Measurements from ENCODE around the gene NPEPPS. TPM values are rescaled to one million over a fixed set of nuclear protein-coding genes. Genes with fewer than 3 reads are reported as not detected.
"Not testable (repeated sequence)": the region's sequence is repeated elsewhere in the genome, so short reads cannot be mapped to it uniquely, and the experiment has no call there.

NPEPPS gene
- 46.6 and 59.9 TPM in 2 replicates for total RNA-seq (2014; rRNA removed; shearing (Covaris generic))

DNA sequence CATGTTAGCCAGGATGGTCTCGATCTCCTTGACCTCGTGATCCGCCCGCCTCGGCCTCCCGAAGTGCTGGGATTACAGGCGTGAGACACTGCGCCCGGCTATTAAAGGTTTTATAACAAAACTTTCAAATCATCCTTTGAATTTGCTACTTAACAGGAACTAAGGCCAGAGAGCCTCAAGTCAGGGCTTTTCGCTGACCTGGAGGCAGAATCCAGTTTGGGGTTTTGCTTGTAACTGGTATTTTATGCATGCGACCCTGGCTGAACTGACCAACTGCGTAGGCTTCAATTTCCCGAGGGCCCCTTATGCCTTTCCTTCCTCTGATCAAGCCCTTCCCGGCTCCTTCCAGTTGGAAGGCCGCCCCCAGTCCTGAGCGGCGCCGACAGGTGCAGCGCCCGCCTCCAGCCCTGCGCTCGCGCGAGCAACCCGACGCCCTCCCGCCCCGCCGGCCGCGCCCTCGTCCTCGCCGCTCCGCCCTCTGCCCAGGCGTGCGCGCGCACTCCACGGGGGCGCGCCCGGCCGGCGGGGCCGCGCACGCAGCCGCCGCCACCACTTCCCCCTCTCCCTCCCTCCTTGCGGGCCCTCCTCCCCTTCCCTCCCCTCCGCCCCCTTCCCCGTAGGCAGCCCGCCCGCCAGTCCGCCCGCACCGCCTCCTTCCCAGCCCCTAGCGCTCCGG, at the start of gene NPEPPS:
Gene NPEPPS (plus strand): TSS at position 552 of the 676 bp plus-strand sequence. CDS start 193 bp downstream, outside the sequence.
- peak; percentile 78 for DNase-seq (ENCODE audit: low read depth)

DNA sequence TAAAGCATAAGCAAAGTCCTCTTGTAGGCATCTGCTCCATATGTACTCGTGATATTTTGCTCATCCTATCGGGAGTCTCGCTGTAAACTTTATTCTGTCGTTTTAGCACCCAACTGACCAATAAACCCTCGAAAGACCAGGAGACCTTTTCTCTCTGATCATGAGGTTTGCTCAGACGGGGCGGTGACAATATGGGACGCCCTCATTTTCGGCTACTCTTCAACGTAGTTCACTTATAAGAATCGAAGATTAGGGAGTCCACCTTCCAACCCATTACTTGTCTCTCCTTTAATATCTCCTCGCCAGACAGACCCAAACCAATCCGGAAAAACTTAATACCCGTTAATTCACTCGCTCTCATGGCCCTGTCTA, 39.1 kb upstream of the NPEPPS start:
- not testable (repeated sequence) for DNase-seq (ENCODE audit: low read depth)

GRCh38 chr17:47499074-47499473, 31.8 kb upstream of the NPEPPS start:
- not testable (repeated sequence) for DNase-seq (ENCODE audit: low read depth)

DNA sequence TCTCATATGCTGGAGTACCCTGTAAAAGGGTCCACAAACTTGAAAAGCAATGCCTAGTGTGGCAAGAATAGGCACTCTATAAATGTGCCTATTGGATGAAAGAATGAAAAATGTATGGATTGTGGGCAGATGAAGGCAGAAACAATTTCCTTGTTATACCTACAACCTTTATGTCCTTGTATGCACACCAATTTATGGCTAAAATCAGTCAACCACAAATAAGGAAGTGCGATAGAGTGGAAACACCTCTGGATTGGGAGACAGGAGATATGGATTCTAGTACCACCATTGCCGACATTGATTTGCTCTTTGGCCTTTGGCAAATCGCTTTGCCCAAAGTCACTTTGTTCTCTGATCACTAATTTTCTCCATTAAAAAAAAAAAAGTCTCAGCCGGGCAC, 31.4 kb upstream of the NPEPPS start:
- DNase-seq (ENCODE audit: low read depth): not testable (repeated sequence)

DNA sequence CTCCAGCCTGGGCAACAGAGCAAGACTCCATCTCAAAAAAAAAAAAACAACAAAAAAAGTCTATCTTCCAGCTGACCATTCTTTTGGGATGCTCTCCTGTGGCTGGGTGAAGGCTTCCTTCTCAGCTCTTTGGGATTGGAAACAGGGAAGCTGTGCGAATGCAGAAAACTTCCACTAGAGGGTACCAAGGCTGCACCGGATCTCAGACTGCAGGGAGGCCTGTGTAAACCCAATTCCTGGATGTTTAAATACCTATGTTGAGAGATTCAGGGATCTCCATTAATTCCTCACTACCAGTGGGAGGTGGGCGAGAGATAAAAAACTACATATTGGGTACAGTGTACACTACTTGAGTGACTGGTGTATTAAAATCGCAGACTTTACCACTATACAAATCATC, 30.3 kb upstream of the NPEPPS start:
- peak; percentile 42 for DNase-seq (ENCODE audit: low read depth)

DNA sequence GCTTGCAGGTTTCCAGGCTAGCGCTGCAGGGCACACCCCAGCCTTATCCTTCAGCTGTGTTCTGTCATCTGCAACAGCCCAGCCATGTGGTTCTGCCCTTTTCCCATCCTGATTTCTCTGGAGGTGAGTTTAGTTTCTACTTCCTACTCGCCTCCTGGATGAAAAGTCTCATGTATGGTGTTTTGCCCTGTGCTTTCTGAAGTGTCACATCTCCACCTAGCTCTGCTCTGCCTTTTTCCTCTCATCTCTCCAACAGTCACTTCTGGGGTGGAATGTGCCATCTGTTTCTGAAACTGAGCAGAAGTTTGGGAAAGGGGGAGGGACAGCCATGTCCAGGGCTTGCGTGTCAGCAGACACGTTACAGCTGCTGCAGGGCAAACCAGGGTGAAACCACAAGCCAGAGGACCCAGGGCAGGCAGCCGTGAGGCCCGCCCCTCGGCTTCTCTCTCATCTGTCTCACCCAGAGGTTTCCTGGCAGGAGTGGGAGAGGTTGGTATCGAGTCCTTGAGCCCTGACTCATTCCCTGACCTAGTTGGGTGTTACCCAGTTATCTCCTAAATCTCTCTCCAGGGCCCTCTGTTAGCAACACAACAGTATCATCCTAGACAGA, 28.7 kb upstream of the NPEPPS start:
- DNase-seq (ENCODE audit: low read depth): peak; percentile 77

DNA sequence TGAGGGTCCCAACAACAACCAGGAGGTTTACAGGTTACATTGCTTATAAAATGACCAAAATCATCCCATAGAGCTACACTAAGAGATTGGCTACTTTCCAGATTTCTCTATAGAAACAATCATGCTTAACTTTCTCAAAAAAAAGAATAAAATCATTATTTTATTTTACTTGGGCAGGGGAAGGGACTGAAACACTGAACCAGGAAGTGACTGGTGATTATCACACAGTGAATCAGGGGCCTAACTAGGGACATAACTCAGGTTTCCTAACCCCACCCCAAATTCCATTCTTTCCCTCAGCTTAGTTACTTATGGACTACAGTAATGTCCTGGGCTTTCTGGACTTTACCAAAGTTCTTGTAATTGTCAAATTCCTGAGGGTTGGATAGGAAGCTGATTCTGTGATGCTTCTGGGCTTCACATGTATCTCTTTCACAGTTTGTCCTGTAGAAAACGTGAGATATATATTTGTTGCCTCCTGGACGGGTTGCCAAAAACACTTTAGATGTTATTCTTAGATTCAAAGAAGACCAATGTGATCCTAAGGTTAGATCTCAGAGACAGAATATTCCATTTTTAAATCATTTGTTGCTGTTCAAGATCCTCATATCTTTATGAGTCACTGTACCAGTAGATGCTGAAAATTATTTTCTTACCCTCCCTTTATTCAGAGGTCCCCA, 28.0 kb upstream of the NPEPPS start:
- DNase-seq (ENCODE audit: low read depth): peak; percentile 72

DNA sequence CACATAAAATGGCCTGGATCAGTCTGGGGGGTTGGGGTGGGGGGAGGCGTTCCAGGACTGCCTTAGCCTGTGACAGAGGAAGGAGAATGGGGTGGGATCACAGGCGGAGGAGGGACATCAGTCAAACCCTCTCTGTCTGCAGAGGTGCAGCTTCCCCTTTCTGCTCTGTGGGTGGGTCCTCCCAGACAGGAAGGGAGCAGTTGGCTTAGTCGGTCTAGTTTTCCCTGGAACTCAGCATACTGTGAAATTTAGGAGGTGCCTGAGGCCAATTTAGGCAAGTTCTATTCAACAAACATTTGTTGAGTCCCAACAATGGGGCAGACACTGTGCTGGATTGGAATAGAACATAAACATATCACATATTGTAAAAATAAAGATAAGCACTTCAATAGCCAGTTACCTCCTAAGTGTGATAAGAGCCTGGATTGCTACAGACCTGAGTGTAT, 19.2 kb upstream of the NPEPPS start:
- DNase-seq (ENCODE audit: low read depth): peak; percentile 11

- peak; percentile 66 for DNase-seq (ENCODE audit: low read depth)
Measured at GRCh38 chr17:47513301-47513700, 17.6 kb upstream of the NPEPPS start.

DNA sequence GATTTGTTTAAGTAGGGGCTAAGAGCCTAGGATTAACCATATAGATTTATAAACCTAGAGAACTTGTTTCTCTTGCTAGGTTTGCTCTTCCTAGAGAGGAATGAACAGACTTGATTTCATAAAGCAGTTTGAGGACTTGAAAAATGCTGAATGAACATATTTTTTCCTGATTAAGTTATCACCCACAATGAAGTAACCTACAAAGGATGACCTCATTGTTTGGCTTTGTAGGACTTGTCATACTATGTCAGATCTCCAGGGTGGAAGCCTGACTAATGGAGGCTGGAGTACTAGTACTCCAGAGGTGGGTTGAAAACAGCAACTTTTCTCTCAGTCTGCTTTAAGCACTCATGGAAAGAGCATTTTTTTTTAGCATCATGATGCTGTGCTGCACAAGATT, 12.0 kb upstream of the NPEPPS start:
- peak; percentile 10 for DNase-seq (ENCODE audit: low read depth)

DNA sequence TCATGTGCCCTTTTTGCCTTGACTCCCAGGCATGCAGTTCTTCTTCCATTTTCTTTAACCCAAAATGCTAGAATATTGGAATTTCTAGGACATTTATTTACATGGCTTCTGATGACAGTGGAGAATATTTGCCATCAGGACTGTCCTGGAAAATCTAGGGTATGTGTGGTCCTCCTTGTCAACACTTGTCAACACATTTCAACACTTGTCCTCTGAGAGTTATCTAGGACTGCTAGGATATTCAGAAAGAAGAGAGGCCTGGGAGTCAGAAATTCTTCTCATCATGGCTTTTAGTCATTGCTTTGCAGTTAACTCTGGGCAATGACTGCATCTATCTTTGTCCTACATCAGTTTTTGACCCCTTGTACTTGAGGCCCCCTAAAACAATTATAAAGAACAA, 11.5 kb upstream of the NPEPPS start:
- not testable (repeated sequence) for DNase-seq (ENCODE audit: low read depth)

- DNase-seq (ENCODE audit: low read depth): not testable (repeated sequence)
Measured at GRCh38 chr17:47520279-47520678, 10.6 kb upstream of the NPEPPS start.

GRCh38 chr17:47521434-47521833, 9.5 kb upstream of the NPEPPS start:
- not testable (repeated sequence) for DNase-seq (ENCODE audit: low read depth)

GRCh38 chr17:47522341-47522740, 8.6 kb upstream of the NPEPPS start:
- not testable (repeated sequence) for DNase-seq (ENCODE audit: low read depth)

DNA sequence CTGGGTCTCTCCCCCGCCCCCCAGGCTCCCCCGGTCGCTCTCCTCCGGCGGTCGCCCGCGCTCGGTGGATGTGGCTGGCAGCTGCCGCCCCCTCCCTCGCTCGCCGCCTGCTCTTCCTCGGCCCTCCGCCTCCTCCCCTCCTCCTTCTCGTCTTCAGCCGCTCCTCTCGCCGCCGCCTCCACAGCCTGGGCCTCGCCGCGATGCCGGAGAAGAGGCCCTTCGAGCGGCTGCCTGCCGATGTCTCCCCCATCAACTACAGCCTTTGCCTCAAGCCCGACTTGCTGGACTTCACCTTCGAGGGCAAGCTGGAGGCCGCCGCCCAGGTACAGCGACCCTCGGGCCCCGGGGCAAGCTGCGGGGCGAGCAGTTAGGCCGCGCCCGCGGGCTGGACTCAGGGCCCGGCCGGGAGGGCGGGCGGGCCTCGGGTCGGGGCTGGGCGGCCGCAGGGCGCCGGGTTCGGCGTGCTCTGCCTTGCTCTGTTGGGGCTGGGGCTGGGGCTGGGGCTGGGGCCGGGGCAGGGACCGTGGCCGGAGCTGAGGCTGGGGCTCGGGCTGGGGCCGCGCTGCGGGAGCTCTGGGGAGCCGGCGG, 419 bp downstream of the NPEPPS start:
- DNase-seq (ENCODE audit: low read depth): peak; percentile 2

- not testable (repeated sequence) for DNase-seq (ENCODE audit: low read depth)
Measured at GRCh38 chr17:47539085-47539484, 8.2 kb downstream of the NPEPPS start.

- not testable (repeated sequence) for DNase-seq (ENCODE audit: low read depth)
Measured at GRCh38 chr17:47541676-47542075, 10.8 kb downstream of the NPEPPS start.

- DNase-seq (ENCODE audit: low read depth): not testable (repeated sequence)
Measured at GRCh38 chr17:47544327-47544726, 13.4 kb downstream of the NPEPPS start.

DNA sequence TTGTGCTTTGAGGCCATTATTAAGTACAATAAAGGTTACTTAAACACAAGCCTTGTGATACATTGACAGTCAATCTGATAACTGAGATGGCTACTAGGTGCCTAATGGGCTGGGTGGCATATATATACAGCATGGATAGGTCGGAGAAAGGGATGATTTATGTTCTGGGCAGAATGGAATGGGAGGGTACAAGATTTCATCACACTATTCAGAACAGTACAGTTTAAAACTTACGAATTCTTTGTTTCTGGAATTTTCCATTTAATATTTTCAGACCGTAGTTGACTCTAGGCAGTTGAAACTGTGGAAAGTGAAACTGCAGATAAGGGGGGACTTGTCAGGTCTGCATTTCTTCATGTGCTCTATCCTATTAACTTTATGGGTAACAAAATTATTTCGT, 23.8 kb downstream of the NPEPPS start:
- DNase-seq (ENCODE audit: low read depth): not testable (repeated sequence)

DNA sequence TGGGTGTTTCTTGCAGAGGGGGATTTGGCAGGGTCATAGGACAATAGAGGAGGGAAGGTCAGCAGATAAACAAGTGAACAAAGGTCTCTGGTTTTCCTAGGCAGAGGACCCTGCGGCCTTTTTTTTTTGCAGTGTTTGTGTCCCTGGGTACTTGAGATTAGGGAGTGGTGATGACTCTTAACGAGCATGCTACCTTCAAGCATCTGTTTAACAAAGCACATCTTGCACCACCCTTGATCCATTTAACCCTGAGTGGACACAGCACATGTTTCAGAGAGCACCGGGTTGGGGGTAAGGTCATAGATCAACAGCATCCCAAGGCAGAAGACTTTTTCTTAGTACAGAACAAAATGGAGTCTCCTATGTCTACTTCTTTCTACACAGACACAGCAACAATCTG, 25.2 kb downstream of the NPEPPS start:
- not testable (repeated sequence) for DNase-seq (ENCODE audit: low read depth)

DNA sequence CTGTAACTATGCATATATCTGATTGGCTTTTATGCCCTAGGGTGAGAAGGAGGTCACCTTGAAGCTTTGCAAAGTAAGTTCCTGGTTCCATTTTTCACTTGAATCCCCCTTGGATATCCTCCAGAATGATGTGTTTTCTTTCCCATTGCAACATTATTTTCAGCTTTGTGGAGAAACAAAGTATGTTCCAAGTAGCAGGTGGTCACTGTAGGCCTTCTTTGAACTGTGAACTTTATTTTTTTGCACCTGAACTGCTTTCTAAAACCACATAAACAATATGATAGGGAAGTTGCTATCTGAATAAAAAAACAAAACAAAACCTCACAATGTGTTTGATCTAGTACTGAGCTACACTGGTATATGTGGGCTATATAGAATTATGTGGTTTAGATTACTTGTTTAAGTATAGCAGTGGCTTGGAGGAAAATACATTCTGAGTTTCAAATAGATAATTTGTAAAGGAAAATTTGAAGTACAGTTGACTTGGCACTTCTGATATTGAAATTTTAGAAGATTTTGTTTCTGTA, 29.7 kb downstream of the NPEPPS start:
- DNase-seq (ENCODE audit: low read depth): not testable (repeated sequence)
